M059J (cell line): Measurements from ENCODE around the gene ENGASE. TPM values are rescaled to one million over a fixed set of nuclear protein-coding genes. Genes with fewer than 3 reads are reported as not detected.
A peak's percentile ranks its signal among the peaks of the same experiment; 100 is the strongest.
"Not testable (repeated sequence)": the region's sequence is repeated elsewhere in the genome, so short reads cannot be mapped to it uniquely, and the experiment has no call there.

ENCODE experiments used
- DNase-seq: peaks from one replicate; pipeline ENCODE4 v3.0.0-alpha.2; 2012; ENCODE audit warnings: low read depth
- total RNA-seq: library from RNA; depleted of rRNA; stranded (reverse); fragments of >200 nt; shearing (Covaris generic); gene quantifications from 2 replicates; pipeline ENCODE4 v1.2.3, GENCODE V29; 2014; rRNA removed

ENGASE gene
- total RNA-seq, result 1.4 and 5.0 TPM in 2 replicates

- DNase-seq, result peak; percentile 87
Measured at GRCh38 chr17:79074649-79075445, at the start of gene ENGASE. ENGASE (plus strand) TSS chr17:79074824; CDS start chr17:79074945, 121 bp downstream.

GRCh38 chr17:79024901-79025737, 49.5 kb upstream of the ENGASE start:
- DNase-seq, result peak; percentile 24

- DNase-seq, result peak; percentile 88
Measured at GRCh38 chr17:79026376-79027273, 48.0 kb upstream of the ENGASE start.

GRCh38 chr17:79027274-79027924, 47.2 kb upstream of the ENGASE start:
- DNase-seq, result peak; percentile 54

- DNase-seq, result peak; percentile 87
Measured at GRCh38 chr17:79027925-79028491, 46.6 kb upstream of the ENGASE start.

- peak; percentile 28 for DNase-seq
Measured at GRCh38 chr17:79028496-79029326, 45.9 kb upstream of the ENGASE start.

GRCh38 chr17:79029327-79030009, 45.2 kb upstream of the ENGASE start:
- no peak for DNase-seq

- DNase-seq, result not testable (repeated sequence)
Measured at GRCh38 chr17:79030636-79031035, 44.0 kb upstream of the ENGASE start.

GRCh38 chr17:79031996-79032875, 42.4 kb upstream of the ENGASE start:
- DNase-seq, result no peak

GRCh38 chr17:79033046-79033616, 41.5 kb upstream of the ENGASE start:
- no peak for DNase-seq

GRCh38 chr17:79033741-79034501, 40.7 kb upstream of the ENGASE start:
- no peak for DNase-seq

GRCh38 chr17:79034931-79035485, 39.6 kb upstream of the ENGASE start:
- no peak for DNase-seq

GRCh38 chr17:79035686-79036085, 38.9 kb upstream of the ENGASE start:
- DNase-seq, result no peak

GRCh38 chr17:79036181-79036580, 38.4 kb upstream of the ENGASE start:
- no peak for DNase-seq

GRCh38 chr17:79036596-79036995, 38.0 kb upstream of the ENGASE start:
- DNase-seq, result peak; percentile 93

- peak; percentile 89 for DNase-seq
Measured at GRCh38 chr17:79038545-79039135, 36.0 kb upstream of the ENGASE start.
